Epithelial cell of esophagus (primary cell): ENCODE data around the gene NBAS.

Experiments used
- DNase-seq: peaks from one replicate; pipeline ENCODE4 v3.0.0; 2010; ENCODE audit warnings: low read depth
- H3K4me3 ChIP-seq: 2 replicates; pipeline ENCODE4 v1.5.1; 2011; ENCODE audit warnings: mild to moderate bottlenecking, low read length, control low read depth
- CTCF ChIP-seq: IDR thresholded peaks from 2 replicates; pipeline ENCODE4 v1.5.1; 2011; ENCODE audit warnings: low read depth, mild to moderate bottlenecking, low read length, control low read depth, inconsistent platforms; ENCODE audit not compliant: insufficient read depth; ENCODE audit errors: missing control alignments

The NBAS gene

GRCh38 chr2:15383695-15384350 lies 177.3 kb downstream of the NBAS start:
- TF ChIP-seq CTCF: no peak
- peak; percentile 10 for DNase-seq
- no peak overlapping the region for H3K4me3 ChIP-seq

- TF ChIP-seq CTCF: no peak
- no peak overlapping the region for H3K4me3 ChIP-seq
- no peak for DNase-seq
Observed at GRCh38 chr2:15378148-15378908, 182.8 kb downstream of the NBAS start.

GRCh38 chr2:15377202-15377601 lies 183.9 kb downstream of the NBAS start:
- TF ChIP-seq CTCF: no peak
- no peak overlapping the region for H3K4me3 ChIP-seq
- no peak for DNase-seq

GRCh38 chr2:15372019-15372418 lies 189.1 kb downstream of the NBAS start:
- TF ChIP-seq CTCF: no peak
- no peak for DNase-seq
- H3K4me3 ChIP-seq: no peak overlapping the region

- no peak for DNase-seq
- no peak overlapping the region for H3K4me3 ChIP-seq
- no peak for TF ChIP-seq CTCF
Observed at GRCh38 chr2:15369129-15369528, 192.0 kb downstream of the NBAS start.

- TF ChIP-seq CTCF: no peak
- DNase-seq: no peak
- no peak overlapping the region for H3K4me3 ChIP-seq
Observed at GRCh38 chr2:15367715-15368114, 193.4 kb downstream of the NBAS start.
